OCI-LY1 (cell line): ENCODE results near the gene KMO.

Source experiments
- H2AFZ ChIP-seq: fragments of 200-600 bp; sonication (generic), shearing (Covaris generic); 2 replicates; pipeline ENCODE4 v1.6.0; 2014; ENCODE audit warnings: antibody characterized with exemption, mild to moderate bottlenecking, low read length
- H3F3A ChIP-seq: fragments of 200-600 bp; sonication (generic), shearing (Covaris generic); 2 replicates; pipeline ENCODE4 v1.6.0; 2014; ENCODE audit warnings: mild to moderate bottlenecking, antibody characterized with exemption, low read length, moderate library complexity; ENCODE audit not compliant: insufficient read depth
- H3K27ac ChIP-seq: fragments of 200-600 bp; sonication (generic); 2 replicates; pipeline ENCODE4 v1.5.1; 2014; ENCODE audit warnings: low read length, mixed run types, mild to moderate bottlenecking, low read depth; ENCODE audit not compliant: poor library complexity, severe bottlenecking
- H3K27me3 ChIP-seq: fragments of 200-600 bp; sonication (generic); 2 replicates; pipeline ENCODE4 v1.6.0; 2014; ENCODE audit warnings: antibody characterized with exemption, mild to moderate bottlenecking, low read length, moderate library complexity; ENCODE audit not compliant: insufficient read depth
- H3K36me3 ChIP-seq: fragments of 200-600 bp; sonication (generic); 2 replicates; pipeline ENCODE4 v1.6.1; 2014; ENCODE audit warnings: mild to moderate bottlenecking, antibody characterized with exemption, low read length, moderate library complexity, mixed read lengths; ENCODE audit not compliant: insufficient read depth
- H3K4me1 ChIP-seq: fragments of 200-600 bp; sonication (generic); 2 replicates; pipeline ENCODE4 v1.5.1; 2014; ENCODE audit warnings: mild to moderate bottlenecking, low read length, moderate library complexity; ENCODE audit not compliant: insufficient read depth, severe bottlenecking
- H3K4me2 ChIP-seq: fragments of 200-600 bp; sonication (generic), shearing (Covaris generic); 2 replicates; pipeline ENCODE4 v1.6.1; 2014; ENCODE audit warnings: low read length
- H3K4me3 ChIP-seq: fragments of 200-600 bp; sonication (generic); 2 replicates; pipeline ENCODE4 v1.5.1; 2014; ENCODE audit warnings: low read length, low read depth, mild to moderate bottlenecking, mixed read lengths; ENCODE audit not compliant: poor library complexity, severe bottlenecking
- H3K79me2 ChIP-seq: fragments of 200-600 bp; shearing (Covaris generic); 2 replicates; pipeline ENCODE4 v1.6.1; 2016; ENCODE audit warnings: mixed run types, low read length, mixed read lengths; ENCODE audit not compliant: insufficient read depth
- H3K9ac ChIP-seq: fragments of 200-600 bp; sonication (generic), shearing (Covaris generic); 2 replicates; pipeline ENCODE4 v1.6.1; 2014; ENCODE audit warnings: mild to moderate bottlenecking, low read length, mixed read lengths
- H3K9me2 ChIP-seq: fragments of 200-600 bp; sonication (generic), shearing (Covaris generic); 2 replicates; pipeline ENCODE4 v1.6.1; 2014; ENCODE audit warnings: low read depth, mild to moderate bottlenecking, low read length, mixed read lengths
- H3K9me3 ChIP-seq: fragments of 200-600 bp; shearing (Covaris generic); 2 replicates; pipeline ENCODE4 v1.6.1; 2014; ENCODE audit warnings: low read length, mixed read lengths
- H4K20me1 ChIP-seq: fragments of 200-600 bp; sonication (generic), shearing (Covaris generic); 2 replicates; pipeline ENCODE4 v1.6.0; 2016; ENCODE audit warnings: mild to moderate bottlenecking, low read length; ENCODE audit not compliant: insufficient read depth
- EZH2 ChIP-seq: fragments of 200-600 bp; sonication (generic), shearing (Covaris generic); IDR thresholded peaks from 2 replicates; pipeline ENCODE4 v1.8.0; 2017; ENCODE audit warnings: borderline replicate concordance, mixed run types, mild to moderate bottlenecking, antibody characterized with exemption, low read length, moderate library complexity, mixed read lengths
- TF ChIP-seq, protein P1 (sequence below): fragments of 200-600 bp; sonication (generic), shearing (Covaris generic); IDR thresholded peaks from 2 replicates; pipeline ENCODE4 v1.5.1; 2017; ENCODE audit warnings: mild to moderate bottlenecking, antibody characterized with exemption, low read length, moderate library complexity, mixed read lengths

KMO gene

DNA sequence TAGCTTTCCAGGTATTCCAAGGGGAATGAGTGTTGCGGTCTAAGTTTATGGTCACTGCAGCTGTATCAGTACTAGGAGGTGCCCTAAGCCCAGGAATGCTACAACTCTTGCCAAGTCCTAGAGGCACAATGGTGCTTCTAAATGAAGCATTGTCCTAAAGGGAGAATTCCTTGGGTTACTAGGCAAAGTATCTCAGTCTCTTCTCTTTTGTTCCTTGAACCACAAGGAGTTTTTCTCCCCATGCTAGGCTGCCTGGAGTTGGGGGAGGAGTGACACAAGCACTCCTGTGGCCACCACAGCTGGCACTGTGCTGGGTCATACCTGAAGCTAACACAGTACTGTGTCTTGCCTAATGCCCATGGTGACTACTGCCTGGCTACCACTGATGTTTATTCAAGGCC, 50.7 kb downstream of the KMO start:
- Histone ChIP-seq H3F3A (no peaks in the 10 kb centered on the region), H3K4me1 (no peaks in the 10 kb centered on the region), H4K20me1 (no peaks in the 10 kb centered on the region), H3K9ac (no peak overlapping the region), H3K9me3 (no peaks in the 10 kb centered on the region), H3K27ac (no peak overlapping the region), H3K4me3 (no peak overlapping the region), H2AFZ (no peak overlapping the region), H3K36me3 (no peaks in the 10 kb centered on the region; the same call in 1 of the 2 replicates), H3K9me2 (no peaks in the 10 kb centered on the region), H3K27me3 (no peaks in the 10 kb centered on the region), H3K4me2 (no peak overlapping the region), H3K79me2 (no peaks in the 10 kb centered on the region)
- TF ChIP-seq, protein P1, sequence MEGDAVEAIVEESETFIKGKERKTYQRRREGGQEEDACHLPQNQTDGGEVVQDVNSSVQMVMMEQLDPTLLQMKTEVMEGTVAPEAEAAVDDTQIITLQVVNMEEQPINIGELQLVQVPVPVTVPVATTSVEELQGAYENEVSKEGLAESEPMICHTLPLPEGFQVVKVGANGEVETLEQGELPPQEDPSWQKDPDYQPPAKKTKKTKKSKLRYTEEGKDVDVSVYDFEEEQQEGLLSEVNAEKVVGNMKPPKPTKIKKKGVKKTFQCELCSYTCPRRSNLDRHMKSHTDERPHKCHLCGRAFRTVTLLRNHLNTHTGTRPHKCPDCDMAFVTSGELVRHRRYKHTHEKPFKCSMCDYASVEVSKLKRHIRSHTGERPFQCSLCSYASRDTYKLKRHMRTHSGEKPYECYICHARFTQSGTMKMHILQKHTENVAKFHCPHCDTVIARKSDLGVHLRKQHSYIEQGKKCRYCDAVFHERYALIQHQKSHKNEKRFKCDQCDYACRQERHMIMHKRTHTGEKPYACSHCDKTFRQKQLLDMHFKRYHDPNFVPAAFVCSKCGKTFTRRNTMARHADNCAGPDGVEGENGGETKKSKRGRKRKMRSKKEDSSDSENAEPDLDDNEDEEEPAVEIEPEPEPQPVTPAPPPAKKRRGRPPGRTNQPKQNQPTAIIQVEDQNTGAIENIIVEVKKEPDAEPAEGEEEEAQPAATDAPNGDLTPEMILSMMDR, result no peak
- TF ChIP-seq EZH2, result no peak

DNA sequence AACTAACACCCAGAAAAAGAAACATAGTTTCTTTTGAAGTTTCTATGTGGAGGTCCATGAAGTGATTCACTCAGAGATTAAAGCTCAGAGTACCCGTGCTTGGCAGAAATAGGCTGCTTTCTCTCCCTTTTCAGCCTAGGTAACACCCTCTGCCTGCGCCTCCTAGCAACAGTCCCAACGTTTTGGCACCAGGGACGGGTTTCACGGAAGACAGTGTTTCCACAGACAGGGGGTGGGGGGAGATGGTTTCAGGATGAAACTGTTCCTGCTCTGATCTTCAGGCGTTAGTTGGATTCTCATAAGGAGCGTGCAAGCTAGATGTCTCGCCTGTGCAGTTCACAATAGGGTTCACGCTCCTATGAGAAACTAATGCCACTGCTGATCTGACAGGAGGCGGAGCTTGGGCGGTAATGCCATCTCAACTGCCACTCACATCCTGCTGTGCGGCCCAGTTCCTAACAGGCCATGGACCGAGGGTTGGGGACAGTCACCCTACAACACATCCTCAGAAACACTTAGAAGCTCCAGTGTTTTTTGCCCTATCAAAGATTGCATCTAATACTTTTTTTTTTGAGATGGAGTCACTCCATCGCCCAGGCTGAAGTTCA, 54.8 kb downstream of the KMO start:
- Histone ChIP-seq H3K9me2 (no peaks in the 10 kb centered on the region), H3K36me3 (no peaks in the 10 kb centered on the region; the same call in 1 of the 2 replicates), H4K20me1 (no peaks in the 10 kb centered on the region), H3K79me2 (no peaks in the 10 kb centered on the region), H3K9ac (no peak overlapping the region), H3K4me3 (no peak overlapping the region), H3F3A (no peaks in the 10 kb centered on the region), H3K27ac (no peak overlapping the region), H3K4me2 (no peak overlapping the region), H3K27me3 (no peaks in the 10 kb centered on the region), H2AFZ (no peak overlapping the region), H3K9me3 (no peaks in the 10 kb centered on the region), H3K4me1 (no peaks in the 10 kb centered on the region)
- TF ChIP-seq, protein P1, result no peak
- TF ChIP-seq EZH2, result no peak

DNA sequence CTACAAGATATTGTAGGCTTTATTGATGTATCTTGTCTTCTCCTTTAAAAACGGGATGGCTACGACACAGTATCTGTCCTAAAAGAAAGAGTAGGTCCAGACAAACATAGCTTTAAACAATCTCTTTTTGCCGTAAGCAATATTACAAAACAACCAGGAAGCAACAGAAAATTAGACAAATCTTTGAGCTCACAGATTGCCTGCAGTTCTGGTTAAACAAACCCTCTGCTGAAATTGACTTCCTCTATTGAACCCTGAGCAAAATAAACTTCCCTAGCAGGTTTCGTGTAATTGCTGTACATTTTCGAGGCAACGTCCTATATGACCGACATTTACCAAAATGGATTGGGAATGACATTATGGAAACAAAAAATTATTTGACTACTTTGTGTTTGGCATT, 57.3 kb downstream of the KMO start:
- Histone ChIP-seq H3K9ac (no peak overlapping the region), H3K9me3 (no peaks in the 10 kb centered on the region), H3K4me1 (no peaks in the 10 kb centered on the region), H3F3A (no peaks in the 10 kb centered on the region), H3K9me2 (no peaks in the 10 kb centered on the region), H3K27ac (no peak overlapping the region), H3K4me3 (no peak overlapping the region), H3K36me3 (no peaks in the 10 kb centered on the region), H2AFZ (no peak overlapping the region), H3K4me2 (no peak overlapping the region), H4K20me1 (no peaks in the 10 kb centered on the region), H3K79me2 (no peaks in the 10 kb centered on the region), H3K27me3 (no peaks in the 10 kb centered on the region)
- TF ChIP-seq, protein P1, result no peak
- no peak for TF ChIP-seq EZH2
